ENCODE results near the gene CFAP157.

Gene CFAP157

GRCh38 chr9:127726871-127727270 is 20.1 kb downstream of the CFAP157 start:
- Histone ChIP-seq H3K4me1 (ENCODE audit: insufficient read depth, low read length) (no peaks in the 10 kb centered on the region), H3K4me3 (ENCODE audit: low read length) (no peak overlapping the region), H3K9me3 (ENCODE audit: low read length) (no peaks in the 10 kb centered on the region), H2AFZ (ENCODE audit: low read depth, low read length) (no peak overlapping the region), H3K36me3 (ENCODE audit: insufficient read depth, low read length) (no peaks in the 10 kb centered on the region), H3K27me3 (ENCODE audit: insufficient read depth, low read length) (peaks cover 16% of the 10 kb centered on the region)

GRCh38 chr9:127728808-127729207 is 22.0 kb downstream of the CFAP157 start:
- Histone ChIP-seq H3K9me3 (ENCODE audit: low read length) (no peaks in the 10 kb centered on the region), H3K36me3 (ENCODE audit: insufficient read depth, low read length) (no peaks in the 10 kb centered on the region), H2AFZ (ENCODE audit: low read depth, low read length) (no peak overlapping the region), H3K4me1 (ENCODE audit: insufficient read depth, low read length) (no peaks in the 10 kb centered on the region), H3K4me3 (ENCODE audit: low read length) (no peak overlapping the region), H3K27me3 (ENCODE audit: insufficient read depth, low read length) (peaks cover 3% of the 10 kb centered on the region)

GRCh38 chr9:127729522-127730256 is 22.9 kb downstream of the CFAP157 start:
- Histone ChIP-seq H3K4me1 (ENCODE audit: insufficient read depth, low read length) (peaks cover 5% of the 10 kb centered on the region), H3K36me3 (ENCODE audit: insufficient read depth, low read length) (no peaks in the 10 kb centered on the region), H3K27me3 (ENCODE audit: insufficient read depth, low read length) (no peaks in the 10 kb centered on the region), H3K4me3 (ENCODE audit: low read length) (no peak overlapping the region), H3K9me3 (ENCODE audit: low read length) (no peaks in the 10 kb centered on the region), H2AFZ (ENCODE audit: low read depth, low read length) (no peak overlapping the region)

DNA sequence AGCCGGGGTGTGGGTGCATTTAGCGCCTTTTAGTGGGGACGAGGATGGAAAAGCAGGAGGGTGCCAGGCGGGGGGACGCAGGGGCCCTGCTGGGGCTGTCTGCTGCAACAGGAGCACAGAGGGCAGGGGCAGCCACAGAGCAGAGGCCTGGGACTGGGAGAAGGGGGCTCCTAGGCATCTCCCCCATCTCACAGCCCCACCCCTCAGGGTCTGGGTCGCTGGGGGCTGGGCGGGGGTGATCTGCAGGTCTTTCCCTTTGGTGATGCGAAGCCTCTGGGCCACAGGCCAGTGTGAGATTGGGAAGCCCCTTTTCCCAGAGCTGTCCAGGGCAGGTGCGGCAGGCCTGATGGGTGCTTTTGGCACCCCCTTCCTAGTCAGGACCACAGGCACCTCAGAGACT is 23.5 kb downstream of the CFAP157 start:
- Histone ChIP-seq H3K27me3 (ENCODE audit: insufficient read depth, low read length) (no peaks in the 10 kb centered on the region), H2AFZ (ENCODE audit: low read depth, low read length) (no peak overlapping the region), H3K9me3 (ENCODE audit: low read length) (no peaks in the 10 kb centered on the region), H3K4me3 (ENCODE audit: low read length) (no peak overlapping the region), H3K36me3 (ENCODE audit: insufficient read depth, low read length) (no peaks in the 10 kb centered on the region), H3K4me1 (ENCODE audit: insufficient read depth, low read length) (peaks cover 5% of the 10 kb centered on the region)

DNA sequence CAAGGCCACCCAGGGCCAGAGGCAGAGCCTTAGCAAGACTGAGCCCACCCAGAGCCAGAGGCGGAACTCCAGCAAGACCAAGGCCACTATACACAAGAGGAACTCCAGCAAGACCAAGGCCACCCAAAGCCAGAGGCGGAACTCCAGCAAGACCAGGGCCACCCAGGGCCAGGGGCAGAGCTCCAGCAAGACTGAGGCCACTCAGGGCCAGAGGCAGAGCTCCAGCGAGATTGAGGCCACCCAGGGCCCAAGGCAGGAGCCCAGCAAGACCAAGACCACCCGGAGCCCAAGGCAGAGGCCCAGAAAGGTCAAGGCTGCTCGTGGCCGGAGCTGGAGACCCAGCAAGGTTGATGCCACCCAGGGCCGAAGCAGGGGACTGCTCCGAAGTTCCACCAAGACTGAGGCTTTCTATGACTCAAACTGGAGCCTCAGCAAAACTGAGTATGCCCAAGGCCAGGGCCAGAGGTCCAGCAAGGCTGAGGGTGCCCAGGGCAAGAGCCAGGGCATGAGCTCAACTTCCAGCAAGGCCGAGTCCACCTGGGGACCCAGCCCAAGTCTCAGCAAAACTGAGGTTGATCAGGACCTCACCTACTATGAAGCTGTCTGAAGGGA is 24.1 kb downstream of the CFAP157 start:
- no peaks in the 10 kb centered on the region for H3K27me3 ChIP-seq (ENCODE audit: insufficient read depth, low read length)
- no peaks in the 10 kb centered on the region for H3K36me3 ChIP-seq (ENCODE audit: insufficient read depth, low read length)
- no peak overlapping the region for H3K4me3 ChIP-seq (ENCODE audit: low read length)
- H3K4me1 ChIP-seq (ENCODE audit: insufficient read depth, low read length) = peaks cover 10% of the 10 kb centered on the region
- no peak overlapping the region for H2AFZ ChIP-seq (ENCODE audit: low read depth, low read length)
- H3K9me3 ChIP-seq (ENCODE audit: low read length) = no peaks in the 10 kb centered on the region

- no peaks in the 10 kb centered on the region for H3K36me3 ChIP-seq (ENCODE audit: insufficient read depth, low read length)
- H2AFZ ChIP-seq (ENCODE audit: low read depth, low read length) = no peak overlapping the region
- H3K9me3 ChIP-seq (ENCODE audit: low read length) = no peaks in the 10 kb centered on the region
- no peaks in the 10 kb centered on the region for H3K27me3 ChIP-seq (ENCODE audit: insufficient read depth, low read length)
- H3K4me3 ChIP-seq (ENCODE audit: low read length) = no peak overlapping the region
- H3K4me1 ChIP-seq (ENCODE audit: insufficient read depth, low read length) = peaks cover 14% of the 10 kb centered on the region
Measured at GRCh38 chr9:127731938-127732337, 25.1 kb downstream of the CFAP157 start.

DNA sequence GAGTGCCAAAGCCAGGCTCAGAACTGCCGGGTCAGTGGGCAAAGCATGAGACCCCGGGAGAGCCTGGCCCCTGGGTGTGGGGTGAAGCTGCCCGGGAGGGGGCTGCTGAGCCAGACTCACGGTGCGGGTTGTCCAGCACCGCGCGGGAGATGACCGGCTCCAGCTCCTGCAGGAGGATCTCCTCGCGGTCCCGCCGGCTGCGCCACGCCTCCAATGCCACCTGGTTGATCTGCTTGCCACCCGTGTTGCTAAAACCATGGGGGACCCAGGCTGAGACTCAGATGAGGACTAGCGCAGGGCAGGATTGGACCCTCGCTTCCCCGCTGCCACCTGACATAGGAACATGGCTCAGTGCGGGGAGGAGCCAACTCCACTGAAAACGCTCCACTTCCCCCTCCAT is 25.7 kb downstream of the CFAP157 start:
- Histone ChIP-seq H3K9me3 (ENCODE audit: low read length) (no peaks in the 10 kb centered on the region), H3K4me3 (ENCODE audit: low read length) (no peak overlapping the region), H3K27me3 (ENCODE audit: insufficient read depth, low read length) (no peaks in the 10 kb centered on the region), H3K36me3 (ENCODE audit: insufficient read depth, low read length) (no peaks in the 10 kb centered on the region), H2AFZ (ENCODE audit: low read depth, low read length) (no peak overlapping the region), H3K4me1 (ENCODE audit: insufficient read depth, low read length) (peaks cover 14% of the 10 kb centered on the region)

DNA sequence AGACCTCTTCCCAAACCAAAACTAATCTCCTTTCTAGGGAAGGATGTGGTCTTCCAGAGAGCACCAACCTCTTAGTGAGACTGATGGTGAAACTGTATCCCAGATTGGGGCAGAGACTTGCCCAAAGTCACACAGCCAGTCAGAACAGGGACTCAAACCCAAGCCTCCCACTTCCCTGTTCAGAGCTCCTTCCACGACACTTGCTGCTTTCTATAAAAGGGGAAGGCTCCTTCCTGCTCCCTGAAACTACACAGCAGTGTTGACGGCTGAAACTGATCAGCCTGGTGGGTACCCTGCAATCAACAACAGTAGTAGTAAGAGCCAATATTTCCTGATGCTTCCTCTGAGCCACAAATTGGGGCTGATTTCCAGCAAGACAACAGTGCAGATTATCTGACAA is 26.8 kb downstream of the CFAP157 start:
- H3K27me3 ChIP-seq (ENCODE audit: insufficient read depth, low read length) = no peaks in the 10 kb centered on the region
- no peaks in the 10 kb centered on the region for H3K9me3 ChIP-seq (ENCODE audit: low read length)
- no peaks in the 10 kb centered on the region for H3K36me3 ChIP-seq (ENCODE audit: insufficient read depth, low read length)
- H3K4me3 ChIP-seq (ENCODE audit: low read length) = no peak overlapping the region
- H2AFZ ChIP-seq (ENCODE audit: low read depth, low read length) = no peak overlapping the region
- H3K4me1 ChIP-seq (ENCODE audit: insufficient read depth, low read length) = peaks cover 14% of the 10 kb centered on the region

GRCh38 chr9:127734247-127734746 is 27.5 kb downstream of the CFAP157 start:
- Histone ChIP-seq H3K4me3 (ENCODE audit: low read length) (peak overlapping the region; percentile 63), H2AFZ (ENCODE audit: low read depth, low read length) (no peak overlapping the region), H3K4me1 (ENCODE audit: insufficient read depth, low read length) (peaks cover 14% of the 10 kb centered on the region), H3K36me3 (ENCODE audit: insufficient read depth, low read length) (no peaks in the 10 kb centered on the region), H3K9me3 (ENCODE audit: low read length) (no peaks in the 10 kb centered on the region), H3K27me3 (ENCODE audit: insufficient read depth, low read length) (no peaks in the 10 kb centered on the region)

- H3K4me1 ChIP-seq (ENCODE audit: insufficient read depth, low read length) = peaks cover 14% of the 10 kb centered on the region
- H3K36me3 ChIP-seq (ENCODE audit: insufficient read depth, low read length) = no peaks in the 10 kb centered on the region
- H3K4me3 ChIP-seq (ENCODE audit: low read length) = peak within 1 kb of the TSS; percentile 63
- H3K27me3 ChIP-seq (ENCODE audit: insufficient read depth, low read length) = no peaks in the 10 kb centered on the region
- H3K9me3 ChIP-seq (ENCODE audit: low read length) = no peaks in the 10 kb centered on the region
- H2AFZ ChIP-seq (ENCODE audit: low read depth, low read length) = peak within 1 kb of the TSS; percentile 86
Measured at GRCh38 chr9:127734747-127735529, 28.1 kb downstream of the CFAP157 start, which contains the start of gene TOR2A. Gene TOR2A, minus strand, starts transcription at chr9:127735294. Its CDS starts 24 bp downstream, at chr9:127735270.

DNA sequence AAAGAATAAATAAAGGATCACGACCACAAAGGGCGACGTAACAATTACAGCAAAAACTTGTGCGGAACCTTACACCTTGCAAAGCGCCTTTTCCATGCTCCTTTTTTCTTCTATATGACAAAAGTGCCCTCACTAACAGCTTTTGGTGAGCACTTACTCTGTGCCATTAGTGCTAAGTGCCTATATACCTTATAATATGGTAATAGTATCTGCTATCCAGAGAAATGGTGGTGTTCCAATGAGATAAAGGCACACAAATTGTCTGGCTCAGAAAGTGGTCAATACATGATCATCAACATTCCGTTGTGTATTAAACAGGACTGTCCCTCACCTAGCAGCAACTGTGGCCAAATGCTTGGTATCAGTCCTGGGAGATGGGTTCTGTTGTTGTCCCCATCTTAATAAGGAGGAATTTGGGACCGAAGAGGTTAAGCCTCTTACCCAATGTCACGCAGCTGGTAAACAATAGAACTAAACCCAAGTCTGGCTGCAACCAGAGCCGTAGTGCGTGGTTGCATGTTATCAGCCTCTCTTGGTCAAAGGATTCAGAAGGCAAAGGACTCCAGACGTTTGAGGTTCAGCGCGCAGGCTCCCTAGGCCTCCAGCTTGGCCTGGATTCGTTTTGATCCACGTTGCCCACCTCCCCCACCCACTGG is 28.9 kb downstream of the CFAP157 start:
- peaks cover 14% of the 10 kb centered on the region for H3K4me1 ChIP-seq (ENCODE audit: insufficient read depth, low read length)
- H2AFZ ChIP-seq (ENCODE audit: low read depth, low read length) = peak overlapping the region; percentile 13
- H3K9me3 ChIP-seq (ENCODE audit: low read length) = no peaks in the 10 kb centered on the region
- no peaks in the 10 kb centered on the region for H3K36me3 ChIP-seq (ENCODE audit: insufficient read depth, low read length)
- H3K4me3 ChIP-seq (ENCODE audit: low read length) = peak overlapping the region; percentile 23
- no peaks in the 10 kb centered on the region for H3K27me3 ChIP-seq (ENCODE audit: insufficient read depth, low read length)

GRCh38 chr9:127738666-127739065 is 31.9 kb downstream of the CFAP157 start:
- H3K4me3 ChIP-seq (ENCODE audit: low read length) = no peak overlapping the region
- peaks cover 26% of the 10 kb centered on the region for H3K4me1 ChIP-seq (ENCODE audit: insufficient read depth, low read length)
- no peaks in the 10 kb centered on the region for H3K27me3 ChIP-seq (ENCODE audit: insufficient read depth, low read length)
- H3K36me3 ChIP-seq (ENCODE audit: insufficient read depth, low read length) = no peaks in the 10 kb centered on the region
- no peak overlapping the region for H2AFZ ChIP-seq (ENCODE audit: low read depth, low read length)
- no peaks in the 10 kb centered on the region for H3K9me3 ChIP-seq (ENCODE audit: low read length)
